Epithelial cell of esophagus (primary cell): ENCODE results near the gene STRN3.
"Not testable (repeated sequence)": the region's sequence is repeated elsewhere in the genome, so short reads cannot be mapped to it uniquely, and the experiment has no call there.

ENCODE experiments used
- DNase-seq: peaks from one replicate; pipeline ENCODE4 v3.0.0; 2010; ENCODE audit warnings: low read depth
- H3K4me3 ChIP-seq: 2 replicates; pipeline ENCODE4 v1.5.1; 2011; ENCODE audit warnings: mild to moderate bottlenecking, low read length, control low read depth
- CTCF ChIP-seq: IDR thresholded peaks from 2 replicates; pipeline ENCODE4 v1.5.1; 2011; ENCODE audit warnings: low read depth, mild to moderate bottlenecking, low read length, control low read depth, inconsistent platforms; ENCODE audit not compliant: insufficient read depth; ENCODE audit errors: missing control alignments

STRN3 gene

GRCh38 chr14:30977752-30978151 lies 48.4 kb downstream of the STRN3 start:
- DNase-seq, result no peak
- TF ChIP-seq CTCF, result no peak
- no peak overlapping the region for H3K4me3 ChIP-seq

- peak; percentile 24 for DNase-seq
- no peak for TF ChIP-seq CTCF
- H3K4me3 ChIP-seq, result no peak overlapping the region
Measured at GRCh38 chr14:30974628-30975027, 51.6 kb downstream of the STRN3 start.

GRCh38 chr14:30972882-30973582 lies 53.1 kb downstream of the STRN3 start:
- no peak for DNase-seq
- no peak overlapping the region for H3K4me3 ChIP-seq
- no peak for TF ChIP-seq CTCF

GRCh38 chr14:30972036-30972732 lies 54.0 kb downstream of the STRN3 start:
- not testable (repeated sequence) for DNase-seq

GRCh38 chr14:30971586-30971985 lies 54.6 kb downstream of the STRN3 start:
- DNase-seq, result no peak
- H3K4me3 ChIP-seq, result no peak overlapping the region
- no peak for TF ChIP-seq CTCF

More at GRCh38 chr14:30972036-30972732, 54.0 kb downstream of the STRN3 start:
- H3K4me3 ChIP-seq, result not testable (repeated sequence)

- H3K4me3 ChIP-seq, DNase-seq: not testable (repeated sequence)
Measured at GRCh38 chr14:30969796-30970195, 56.4 kb downstream of the STRN3 start.

- H3K4me3 ChIP-seq, DNase-seq: not testable (repeated sequence)
Measured at GRCh38 chr14:30967364-30968098, 58.6 kb downstream of the STRN3 start.

GRCh38 chr14:30966415-30967363 lies 59.5 kb downstream of the STRN3 start:
- no peak for DNase-seq
- no peak overlapping the region for H3K4me3 ChIP-seq
- TF ChIP-seq CTCF, result no peak

- DNase-seq, result peak; percentile 75
- H3K4me3 ChIP-seq, result not testable (repeated sequence)
Measured at GRCh38 chr14:30965861-30966260, 60.3 kb downstream of the STRN3 start.

- not testable (repeated sequence) for H3K4me3 ChIP-seq, DNase-seq
Measured at GRCh38 chr14:30962537-30962936, 63.6 kb downstream of the STRN3 start.
